Measurements from ENCODE around the gene TMEM256.

Gene TMEM256

DNA sequence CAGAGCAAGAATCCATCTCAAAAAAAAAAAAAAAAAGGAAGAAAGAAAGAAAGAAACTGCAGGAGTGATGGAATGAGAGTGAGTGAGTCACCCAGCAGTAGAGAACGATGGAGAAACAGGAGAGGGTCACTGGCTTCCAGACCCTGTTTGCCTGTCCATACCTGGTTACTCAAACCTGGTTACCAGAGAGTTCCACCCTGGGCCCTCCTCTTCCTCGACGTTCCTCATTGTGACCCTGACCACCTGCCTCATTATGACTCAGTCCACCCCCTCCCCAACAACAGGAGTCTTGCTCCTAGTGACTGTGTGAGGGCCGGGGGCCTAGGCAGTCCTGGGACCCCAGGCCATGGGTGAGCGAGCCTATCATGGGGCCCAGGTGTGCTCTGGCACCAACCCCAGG, 24.7 kb upstream of the TMEM256 start, which contains the start of gene SPEM3:
TSS of gene SPEM3 (plus strand) at position 301 of the 400 bp plus-strand sequence. CDS start at position 347, 46 bp downstream.
- DNase-seq: no peak

DNA sequence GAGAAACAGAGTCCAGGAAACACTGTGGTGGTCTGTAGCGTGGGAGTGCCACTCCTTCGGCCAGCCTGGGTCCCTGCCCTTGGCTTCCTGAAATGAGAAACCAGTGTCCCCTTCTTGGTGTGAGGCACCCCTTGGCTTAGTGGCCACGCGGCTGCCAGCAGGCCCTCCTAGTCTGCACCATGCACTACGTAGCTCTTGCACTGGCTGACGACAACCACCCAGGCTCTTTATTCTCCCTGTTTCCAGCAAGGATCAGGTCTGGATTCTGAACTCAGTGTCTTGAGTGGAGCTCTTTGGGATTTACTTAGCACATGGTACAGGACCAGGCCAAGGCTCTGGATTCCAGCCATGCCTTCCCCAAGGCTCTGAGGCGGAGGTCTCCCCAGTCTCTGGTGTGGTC, 23.7 kb upstream of the TMEM256 start:
- no peak for DNase-seq

DNA sequence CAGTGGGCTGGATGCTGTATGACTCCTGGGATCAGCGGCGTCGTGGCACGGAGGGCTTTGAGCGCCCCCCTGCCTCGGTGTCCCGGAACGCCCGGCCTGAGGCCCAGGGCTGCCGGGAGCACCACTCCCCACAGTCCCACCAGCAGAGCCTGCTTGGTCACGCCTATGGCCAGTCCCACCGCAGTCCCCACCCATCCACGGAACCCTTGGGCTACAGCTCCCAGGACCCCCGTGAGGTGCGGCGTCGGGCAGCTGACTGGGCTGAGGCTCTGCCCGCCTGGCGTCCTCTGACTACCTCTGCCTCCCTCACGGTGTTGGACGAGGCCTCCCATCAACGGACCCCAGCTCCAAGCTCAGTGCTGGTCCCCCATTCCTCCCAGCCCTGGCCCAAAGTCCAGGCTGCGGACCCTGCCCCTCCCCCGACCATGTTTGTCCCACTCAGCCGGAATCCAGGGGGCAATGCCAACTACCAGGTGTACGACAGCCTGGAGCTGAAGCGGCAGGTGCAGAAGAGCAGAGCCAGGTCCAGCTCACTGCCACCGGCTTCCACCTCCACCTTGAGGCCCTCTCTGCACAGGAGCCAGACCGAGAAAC, 23.1 kb upstream of the TMEM256 start:
- no peak for DNase-seq

DNA sequence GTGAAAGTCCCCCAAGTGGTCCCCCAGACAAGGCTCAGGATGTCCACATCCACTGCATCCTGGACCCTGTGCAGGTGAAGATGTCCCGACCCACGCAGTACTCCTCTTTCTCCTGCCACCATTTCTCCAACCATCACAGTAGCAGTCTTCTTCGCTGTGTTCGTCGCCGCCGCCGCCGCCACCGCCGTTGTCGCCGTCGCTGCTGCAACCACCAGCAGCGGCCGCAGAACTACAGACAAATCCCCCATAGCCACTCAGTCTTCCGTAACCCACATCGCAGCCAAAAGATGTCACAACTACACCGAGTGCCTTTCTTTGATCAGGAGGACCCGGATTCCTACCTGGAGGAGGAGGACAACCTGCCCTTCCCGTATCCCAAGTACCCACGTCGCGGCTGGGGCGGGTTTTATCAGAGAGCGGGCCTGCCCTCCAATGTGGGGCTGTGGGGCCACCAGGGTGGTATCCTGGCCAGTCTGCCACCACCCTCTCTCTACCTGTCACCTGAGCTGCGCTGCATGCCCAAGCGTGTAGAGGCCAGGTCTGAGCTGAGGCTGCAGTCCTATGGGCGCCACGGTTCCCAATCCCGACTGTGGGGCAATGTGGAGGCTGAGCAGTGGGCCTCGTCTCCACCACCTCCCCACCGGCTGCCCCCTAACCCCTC, 22.4 kb upstream of the TMEM256 start:
- DNase-seq: no peak

DNA sequence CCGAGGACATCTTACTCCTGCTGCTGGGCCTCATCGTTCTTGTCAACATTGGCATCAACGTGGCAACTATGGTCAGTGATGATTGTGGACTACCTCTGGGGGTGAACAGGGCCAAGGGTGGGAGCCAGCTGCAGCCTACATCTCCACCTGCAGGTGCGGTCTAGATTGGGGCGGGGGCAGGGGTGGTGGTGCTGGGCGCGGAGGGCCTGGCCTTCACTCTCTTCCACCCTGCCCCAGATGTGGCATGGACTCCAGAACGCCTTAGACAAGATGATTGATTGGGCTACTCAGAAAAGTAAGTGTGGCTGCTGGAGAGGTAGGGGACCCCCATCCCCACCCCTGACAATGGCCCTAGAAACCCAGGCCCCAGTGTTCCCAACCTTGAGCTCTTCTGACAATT, 21.9 kb upstream of the TMEM256 start:
- no peak for DNase-seq

DNA sequence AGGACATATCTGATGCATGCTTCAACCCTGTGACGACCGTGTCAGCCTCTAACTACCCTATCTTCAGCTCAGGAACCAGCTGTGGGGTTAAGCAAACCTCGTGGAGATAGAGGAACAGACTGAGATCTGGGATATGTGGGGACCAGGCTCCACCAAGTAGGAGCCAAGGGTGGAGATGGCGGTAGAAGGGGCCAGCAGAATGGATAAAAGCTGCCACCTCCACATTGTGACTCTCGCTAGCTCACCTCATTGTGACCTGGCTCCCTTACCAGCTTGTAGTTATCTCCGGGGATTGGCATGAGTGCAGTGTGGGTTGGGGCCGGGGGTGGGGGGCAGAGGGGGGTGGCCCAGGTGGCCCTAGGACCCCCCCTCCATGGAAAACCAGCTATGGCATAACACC, 21.4 kb upstream of the TMEM256 start, which contains the start of gene SPEM2:
TSS of gene SPEM2 (plus strand) at position 301 of the 400 bp plus-strand sequence. CDS start at position 374, 73 bp downstream.
- DNase-seq: no peak

DNA sequence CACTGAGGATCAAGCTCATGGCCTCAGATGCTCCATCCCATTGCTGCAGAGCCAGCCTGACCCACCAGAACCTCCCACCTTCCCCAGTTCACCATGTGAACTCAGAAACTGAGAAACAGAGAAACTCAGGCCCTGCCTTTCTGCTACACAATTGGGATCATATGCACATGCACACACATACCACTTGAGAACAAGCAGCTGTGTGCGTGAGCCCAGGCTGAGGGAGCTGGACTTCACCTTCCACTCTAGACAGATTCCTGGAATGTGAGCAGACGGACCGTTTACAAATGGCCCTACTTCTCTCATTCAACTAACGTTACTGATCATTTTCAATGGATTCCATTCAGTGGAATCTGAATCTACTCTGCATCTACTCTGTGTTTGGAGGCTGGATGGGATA, 19.8 kb upstream of the TMEM256 start:
- DNase-seq: no peak

DNA sequence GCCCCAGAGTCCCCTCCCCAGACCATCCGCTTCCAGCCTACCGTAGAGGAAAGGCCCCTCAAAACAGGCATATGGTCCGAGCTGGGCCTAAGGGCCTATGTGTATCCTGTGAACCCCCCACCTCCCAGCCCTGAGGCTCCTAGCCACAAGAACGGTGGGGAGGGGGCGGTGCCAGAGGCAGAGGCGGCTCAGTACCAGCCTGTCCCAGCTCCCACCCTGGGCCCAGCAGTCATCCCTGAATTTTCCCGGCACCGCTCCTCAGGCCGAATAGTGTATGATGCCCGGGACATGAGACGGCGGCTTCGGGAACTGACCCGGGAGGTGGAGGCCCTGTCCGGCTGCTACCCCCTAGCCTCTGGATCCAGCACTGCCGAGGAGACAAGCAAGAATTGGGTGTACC, 17.3 kb upstream of the TMEM256 start:
- no peak for DNase-seq

DNA sequence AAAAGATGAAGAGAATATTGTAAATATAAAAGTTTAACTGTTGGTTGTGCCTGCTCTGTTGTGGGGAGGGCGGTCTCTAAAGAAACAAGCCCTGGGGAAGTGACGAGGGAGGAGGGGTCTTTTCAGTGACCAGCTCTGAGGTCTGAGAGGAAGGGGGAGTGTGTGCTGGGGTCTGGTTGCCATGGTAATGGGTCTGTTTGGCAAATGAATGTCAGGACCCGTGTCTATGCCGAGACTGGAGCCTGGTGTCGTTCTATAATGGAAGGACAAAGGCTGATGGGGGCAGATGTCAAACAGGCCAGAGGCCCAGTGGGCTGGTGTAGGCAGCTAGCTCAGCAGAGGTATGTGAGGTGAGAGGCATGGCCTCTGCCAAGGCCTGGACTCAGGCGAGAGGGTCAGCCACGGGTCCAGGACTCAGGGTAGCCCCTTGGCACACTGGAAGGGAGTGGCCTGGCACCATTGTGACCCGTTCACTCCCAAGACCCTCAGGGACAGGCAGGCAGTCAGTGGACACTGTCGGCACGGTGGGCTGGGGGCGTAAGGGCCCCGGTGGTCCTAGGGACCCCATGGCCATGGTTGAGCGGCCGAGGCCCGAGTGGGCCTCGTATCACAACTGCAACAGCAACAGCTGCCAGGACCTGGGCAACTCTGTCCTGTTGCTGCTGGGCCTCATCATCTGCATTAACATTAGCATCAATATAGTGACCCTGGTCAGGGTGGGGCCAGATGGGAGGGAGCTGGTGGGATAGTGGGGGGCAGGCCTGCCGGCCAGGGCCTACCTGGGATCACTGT, 16.1 kb upstream of the TMEM256 start, which contains the start of gene SPEM1:
TSS of gene SPEM1 (plus strand) at position 506 of the 792 bp plus-strand sequence. CDS start at position 567, 61 bp downstream.
- no peak for DNase-seq

DNA sequence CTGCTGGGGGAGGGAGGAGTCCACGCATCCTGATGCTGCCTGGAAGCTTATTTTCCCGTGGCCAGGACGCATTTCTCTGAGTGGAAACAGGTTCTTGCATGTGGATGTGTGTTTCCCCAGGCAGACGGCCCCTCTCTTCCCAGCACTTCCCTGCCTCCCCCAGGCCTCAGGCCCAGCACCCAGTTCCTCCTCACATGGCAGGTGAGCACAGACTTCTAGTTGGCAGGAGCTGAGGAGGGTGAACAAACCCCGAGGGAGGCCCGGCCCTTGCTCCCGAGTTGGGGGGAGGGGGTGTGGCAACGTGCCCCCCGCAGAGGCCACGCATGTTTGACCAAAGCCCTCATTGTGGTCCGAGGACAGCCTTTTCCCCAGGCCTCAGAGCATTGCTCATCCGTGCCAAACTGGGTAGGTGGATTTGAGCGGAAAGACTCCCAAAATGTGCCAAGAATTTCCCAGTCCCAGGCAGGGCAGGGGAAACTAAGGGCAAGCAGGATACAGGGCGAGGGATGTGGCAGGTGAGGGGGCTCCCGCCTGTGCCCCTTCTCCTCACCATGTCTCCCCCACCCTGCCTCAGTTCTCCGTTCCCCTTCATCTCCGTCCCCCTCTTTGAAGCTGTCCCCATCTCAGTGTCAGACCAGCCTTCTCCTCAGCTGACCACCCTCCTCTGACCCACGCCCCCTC, 14.7 kb upstream of the TMEM256 start:
- DNase-seq: no peak

DNA sequence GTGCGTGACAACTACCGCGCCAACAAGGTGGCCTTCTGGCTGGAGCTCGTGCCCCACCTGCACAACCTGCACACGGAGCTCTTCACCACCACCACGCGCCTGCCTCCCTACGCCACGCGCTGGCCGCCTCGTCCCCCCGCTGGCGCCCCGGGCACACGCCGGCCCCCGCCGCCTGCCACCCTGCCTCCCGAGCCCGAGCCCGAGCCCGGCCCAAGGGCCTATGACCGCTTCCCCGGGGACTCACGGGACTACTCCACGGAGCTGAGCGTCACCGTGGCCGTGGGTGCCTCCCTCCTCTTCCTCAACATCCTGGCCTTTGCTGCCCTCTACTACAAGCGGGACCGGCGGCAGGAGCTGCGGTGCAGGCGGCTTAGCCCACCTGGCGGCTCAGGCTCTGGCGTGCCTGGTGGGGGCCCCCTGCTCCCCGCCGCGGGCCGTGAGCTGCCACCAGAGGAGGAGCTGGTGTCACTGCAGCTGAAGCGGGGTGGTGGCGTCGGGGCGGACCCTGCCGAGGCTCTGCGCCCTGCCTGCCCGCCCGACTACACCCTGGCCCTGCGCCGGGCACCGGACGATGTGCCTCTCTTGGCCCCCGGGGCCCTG, 13.3 kb upstream of the TMEM256 start:
- DNase-seq: no peak

DNA sequence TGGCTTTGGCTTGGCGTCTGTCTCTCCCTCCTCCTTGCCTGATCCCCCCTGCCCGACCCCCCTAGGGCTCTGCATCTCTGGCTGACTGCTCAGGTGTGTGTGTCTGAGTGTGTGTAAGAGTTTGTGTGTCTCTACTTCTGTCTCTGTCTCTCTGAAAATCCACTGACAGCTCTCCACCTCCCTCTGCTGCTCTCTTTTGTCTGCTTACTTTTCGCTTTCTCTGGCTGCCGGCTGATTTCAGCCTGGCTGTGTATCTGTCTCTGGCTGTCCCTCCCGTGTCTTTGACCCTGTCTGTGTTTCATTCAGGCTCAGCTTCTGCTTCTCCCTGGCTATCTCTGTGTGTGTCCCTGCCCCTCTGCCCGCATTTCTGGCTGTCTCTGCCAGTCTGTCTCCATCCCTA, 12.4 kb upstream of the TMEM256 start:
- DNase-seq: no peak

DNA sequence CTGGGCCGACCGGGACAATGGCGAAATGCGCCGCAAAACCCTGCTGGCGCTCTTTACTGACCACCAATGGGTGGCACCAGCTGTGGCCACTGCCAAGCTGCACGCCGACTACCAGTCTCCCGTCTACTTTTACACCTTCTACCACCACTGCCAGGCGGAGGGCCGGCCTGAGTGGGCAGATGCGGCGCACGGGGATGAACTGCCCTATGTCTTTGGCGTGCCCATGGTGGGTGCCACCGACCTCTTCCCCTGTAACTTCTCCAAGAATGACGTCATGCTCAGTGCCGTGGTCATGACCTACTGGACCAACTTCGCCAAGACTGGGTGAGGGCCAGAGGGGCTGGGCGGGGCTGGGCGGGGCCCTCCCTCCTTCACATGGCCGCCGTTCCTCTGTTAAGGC, 11.9 kb upstream of the TMEM256 start:
- no peak for DNase-seq

DNA sequence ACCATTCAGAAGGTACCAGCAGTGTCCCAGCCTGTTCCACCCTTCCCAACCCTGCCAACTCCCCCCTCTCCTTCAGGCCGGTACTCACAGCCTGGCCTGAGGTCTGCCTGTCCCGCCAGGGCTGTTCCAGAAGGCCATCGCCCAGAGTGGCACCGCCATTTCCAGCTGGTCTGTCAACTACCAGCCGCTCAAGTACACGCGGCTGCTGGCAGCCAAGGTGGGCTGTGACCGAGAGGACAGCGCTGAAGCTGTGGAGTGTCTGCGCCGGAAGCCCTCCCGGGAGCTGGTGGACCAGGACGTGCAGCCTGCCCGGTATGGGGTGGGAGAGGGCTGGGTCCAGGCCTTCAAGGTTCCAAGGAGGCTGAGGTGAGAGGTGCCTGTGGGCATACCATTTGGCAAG, 10.9 kb upstream of the TMEM256 start:
- no peak for DNase-seq

DNA sequence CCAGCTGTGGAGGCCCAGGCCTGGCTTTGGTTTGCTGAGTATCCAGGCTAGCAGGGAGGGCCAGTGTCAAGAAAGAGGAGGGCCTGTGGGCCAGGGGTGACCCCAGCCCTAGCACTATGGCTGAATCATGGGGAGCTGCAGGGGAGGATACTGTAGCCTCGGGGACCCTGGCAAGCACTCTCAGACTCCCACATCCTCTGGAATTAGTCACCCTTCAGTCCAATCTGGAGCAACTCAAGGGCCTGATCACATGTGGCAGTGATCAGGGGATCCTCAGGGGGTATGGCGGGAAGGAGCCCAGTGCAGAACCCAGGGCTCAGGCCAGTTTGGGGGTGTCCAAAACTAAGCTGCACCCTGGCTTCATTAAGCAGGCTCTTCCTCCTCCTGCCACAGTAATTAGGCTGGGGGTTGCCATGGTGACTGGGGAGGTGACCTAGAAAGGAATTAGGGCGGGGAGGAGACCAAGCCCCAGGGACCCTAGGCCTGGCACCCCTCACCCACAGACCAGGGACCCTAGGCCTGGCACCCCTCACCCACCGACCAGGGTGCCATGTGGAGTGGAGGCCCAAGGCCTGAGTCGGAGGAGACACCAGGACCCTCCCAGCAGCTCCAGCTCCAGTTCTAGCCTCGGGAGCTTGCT, 9.6 kb upstream of the TMEM256 start:
- no peak for DNase-seq

DNA sequence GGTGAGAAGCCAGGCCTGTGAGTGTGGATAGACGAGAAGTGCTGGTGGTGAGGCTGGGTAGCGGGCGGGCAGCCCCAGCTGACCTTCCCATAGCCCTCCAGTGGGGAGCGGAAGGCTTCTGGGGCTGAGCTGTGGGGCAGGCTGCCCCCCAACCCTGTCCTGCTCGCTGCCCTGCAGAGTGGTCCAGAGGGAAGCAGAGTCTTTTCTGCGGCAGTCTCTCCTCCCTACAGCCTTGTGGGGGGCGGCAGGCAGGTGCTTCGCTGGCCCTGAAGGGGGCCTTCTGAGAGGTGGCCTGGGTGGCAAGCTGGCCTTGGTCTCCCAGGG, 7.5 kb upstream of the TMEM256 start:
- DNase-seq: no peak

DNA sequence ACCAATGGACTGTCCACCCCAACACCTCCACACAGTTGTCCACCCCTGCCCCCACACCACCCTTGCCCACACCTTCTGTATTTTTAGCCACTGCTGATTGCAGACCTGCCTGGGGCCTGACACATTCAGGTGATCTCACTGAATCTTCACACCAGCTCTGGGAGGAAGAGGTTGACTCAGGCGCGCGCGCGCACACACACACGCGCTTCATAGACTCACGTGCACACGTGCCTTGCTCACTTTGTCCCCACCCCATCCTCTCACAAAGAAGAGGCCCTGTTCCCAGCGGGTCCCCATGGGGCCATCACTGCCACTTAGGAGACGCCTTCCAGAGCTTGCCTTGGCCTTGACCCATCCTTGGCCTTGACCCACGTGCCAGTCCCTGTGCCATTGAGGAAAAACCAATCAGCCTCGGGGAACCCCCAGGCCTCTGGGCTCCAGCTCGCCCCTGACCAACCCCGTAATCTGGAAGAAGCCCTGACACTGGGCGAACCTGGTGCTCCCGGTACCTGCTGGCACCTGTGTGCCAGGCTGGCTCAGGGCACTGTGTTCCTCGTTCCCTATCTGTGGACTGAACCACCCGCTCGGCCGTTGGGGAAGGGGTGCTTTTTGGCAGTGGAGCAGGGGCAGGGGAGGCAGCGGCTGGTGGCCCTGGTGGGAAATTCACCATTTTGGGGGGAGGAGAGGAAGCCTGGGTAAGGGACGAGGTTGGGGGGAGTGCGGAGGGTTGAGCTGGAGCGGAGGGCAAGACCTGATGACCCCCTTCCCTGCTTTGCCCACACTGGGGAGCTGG, 6.9 kb upstream of the TMEM256 start:
- no peak for DNase-seq

DNA sequence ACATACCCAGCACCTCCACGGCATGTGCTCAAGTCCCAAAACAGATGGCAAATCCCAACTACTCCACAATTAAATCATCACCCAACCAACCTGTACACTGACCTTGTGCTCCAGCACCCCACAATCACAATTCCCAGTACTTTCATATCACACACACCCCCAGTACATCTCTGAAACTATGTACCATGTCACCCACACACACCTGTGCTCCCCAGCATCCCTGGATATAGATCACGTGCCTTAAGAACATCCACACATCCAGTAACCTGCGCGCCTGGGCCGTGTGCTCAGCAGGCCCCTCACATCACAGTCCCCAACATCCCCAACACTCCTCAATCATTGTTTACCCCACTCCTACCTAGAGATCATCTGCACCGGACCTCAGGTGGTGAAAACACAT, 5.8 kb upstream of the TMEM256 start:
- no peak for DNase-seq

DNA sequence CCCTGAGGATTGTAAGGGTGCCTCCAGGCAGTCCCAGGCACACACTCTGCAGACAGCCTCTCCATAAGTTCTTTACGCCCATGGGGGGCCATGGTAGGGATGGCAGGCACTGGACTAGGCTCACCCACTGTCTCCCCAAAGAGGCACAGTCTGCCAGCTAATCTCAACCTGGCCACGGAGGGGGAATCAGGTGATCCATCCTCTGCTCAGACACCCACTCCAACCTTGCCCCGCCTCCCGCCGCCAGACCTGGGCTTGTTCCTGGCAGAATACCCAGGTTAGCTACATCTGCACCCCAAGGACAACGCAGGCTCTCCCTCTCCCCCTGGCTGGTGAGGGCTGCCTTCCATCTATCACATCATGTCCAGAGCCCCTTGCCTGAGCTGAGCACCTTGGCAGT, 5.0 kb upstream of the TMEM256 start:
- no peak for DNase-seq

DNA sequence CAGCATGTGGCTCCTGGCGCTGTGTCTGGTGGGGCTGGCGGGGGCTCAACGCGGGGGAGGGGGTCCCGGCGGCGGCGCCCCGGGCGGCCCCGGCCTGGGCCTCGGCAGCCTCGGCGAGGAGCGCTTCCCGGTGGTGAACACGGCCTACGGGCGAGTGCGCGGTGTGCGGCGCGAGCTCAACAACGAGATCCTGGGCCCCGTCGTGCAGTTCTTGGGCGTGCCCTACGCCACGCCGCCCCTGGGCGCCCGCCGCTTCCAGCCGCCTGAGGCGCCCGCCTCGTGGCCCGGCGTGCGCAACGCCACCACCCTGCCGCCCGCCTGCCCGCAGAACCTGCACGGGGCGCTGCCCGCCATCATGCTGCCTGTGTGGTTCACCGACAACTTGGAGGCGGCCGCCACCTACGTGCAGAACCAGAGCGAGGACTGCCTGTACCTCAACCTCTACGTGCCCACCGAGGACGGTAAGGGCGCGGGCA, 4.4 kb upstream of the TMEM256 start:
- no peak for DNase-seq

DNA sequence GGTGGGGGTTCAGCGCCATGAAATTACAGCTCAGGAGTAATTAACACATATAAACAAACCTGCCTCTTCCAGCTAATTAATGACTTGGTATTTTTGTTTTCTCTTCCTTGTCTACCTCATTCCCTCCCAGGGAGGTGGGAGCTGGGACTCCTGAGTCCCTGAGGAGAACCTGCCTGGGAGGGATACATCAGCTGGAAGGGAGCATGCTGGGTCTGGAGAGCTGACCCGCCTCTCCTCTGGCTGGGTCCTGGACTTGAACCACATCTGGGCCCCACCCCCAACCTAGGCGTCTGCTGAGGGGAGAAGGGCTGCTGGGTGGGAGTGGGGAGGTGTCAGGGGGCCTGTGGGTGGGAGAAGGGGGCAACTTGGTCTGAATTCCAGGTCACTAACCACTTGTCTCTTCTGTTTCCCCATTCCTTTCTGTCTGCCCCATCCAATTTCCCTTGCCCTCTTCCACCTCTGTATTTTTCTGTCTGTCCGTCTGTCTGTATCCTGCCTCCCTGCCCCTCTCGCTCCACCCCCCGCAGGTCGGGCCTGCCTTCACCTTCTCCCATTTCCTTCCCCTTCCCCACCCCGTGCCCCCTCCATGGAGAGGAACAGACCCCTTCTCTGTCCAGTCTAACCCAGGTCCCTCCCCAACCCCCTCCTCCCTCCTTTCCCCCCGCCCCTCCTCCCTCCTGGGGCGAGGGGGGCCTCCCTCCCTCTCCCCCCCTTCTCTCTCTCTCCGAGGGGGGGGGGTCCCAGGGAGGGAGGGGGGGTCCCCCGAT, 3.8 kb upstream of the TMEM256 start, which contains the start of gene NLGN2:
TSS of gene NLGN2 (plus strand) at position 361 of the 767 bp plus-strand sequence. CDS start 411 bp downstream, outside the sequence.
- DNase-seq: no peak

Data from hematopoietic multipotent progenitor cell treated with erythropoietin and hydrocortisone succinate and interleukin-3 and kit ligand, for 8 days (in vitro differentiated cells).